IPS DF 4.7 (cell line): Measurements from ENCODE around the gene KLK7.

Experiments used
- DNase-seq: peaks from one replicate; pipeline ENCODE4 v3.0.0-alpha.2; 2013; ENCODE audit warnings: low spot score; ENCODE audit errors: extremely low read depth

KLK7 gene

DNA sequence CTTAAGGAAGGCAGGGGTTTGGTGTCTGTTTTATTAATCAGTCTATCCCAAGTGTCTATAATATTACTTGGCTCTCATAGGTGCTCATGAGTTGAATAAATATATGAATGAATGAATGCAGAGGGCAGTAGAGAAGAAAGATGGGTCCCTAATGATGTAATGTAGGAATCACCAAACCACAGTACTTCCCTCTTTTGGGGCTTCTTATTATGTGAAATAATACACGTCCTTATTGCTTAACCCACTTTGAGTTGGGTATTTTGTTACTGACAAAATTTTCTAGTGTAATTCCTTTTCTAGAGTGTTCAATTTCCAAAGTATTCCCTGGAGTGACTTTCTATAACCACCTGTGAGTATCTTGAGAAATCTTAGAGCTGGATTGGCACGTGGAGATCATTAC lies 44.1 kb downstream of the KLK7 start:
- no peak for DNase-seq

DNA sequence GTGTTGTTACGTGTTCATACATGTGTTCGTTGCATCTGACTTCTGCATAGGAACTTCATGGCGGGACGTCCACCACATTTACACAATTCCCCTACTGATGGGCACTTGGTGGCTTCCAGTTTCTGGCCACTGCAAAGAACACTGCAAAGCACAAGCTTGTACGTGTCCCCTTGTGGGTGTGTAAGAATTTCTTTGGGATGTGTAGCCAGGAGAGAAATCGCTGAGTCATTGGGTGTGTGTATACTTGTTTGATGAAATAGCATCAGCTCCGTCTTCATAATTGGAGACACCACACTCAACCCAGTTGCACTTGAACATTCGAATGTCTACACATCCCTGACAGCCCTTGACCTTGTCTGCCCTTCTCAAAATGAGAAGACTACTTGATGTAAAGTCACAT lies 50.1 kb downstream of the KLK7 start:
- no peak for DNase-seq

DNA sequence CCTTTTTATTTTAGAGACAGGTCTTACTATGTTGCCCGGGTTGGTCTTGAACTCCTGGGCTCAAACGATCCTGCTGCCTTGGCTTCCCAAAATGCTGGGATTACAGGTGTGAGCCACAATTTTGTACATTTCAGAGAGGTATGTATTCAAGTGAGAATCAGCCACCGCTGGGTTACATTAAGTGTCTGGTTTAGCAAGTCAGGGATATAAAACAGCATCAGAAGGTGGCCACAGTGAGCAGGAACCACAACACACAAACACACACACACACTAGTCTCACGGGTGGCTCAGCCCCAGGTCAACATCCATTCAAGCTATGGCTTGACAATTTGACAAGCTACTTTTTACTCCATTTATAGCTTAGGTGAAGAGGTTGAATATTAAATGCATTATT lies 51.0 kb downstream of the KLK7 start:
- no peak for DNase-seq

DNA sequence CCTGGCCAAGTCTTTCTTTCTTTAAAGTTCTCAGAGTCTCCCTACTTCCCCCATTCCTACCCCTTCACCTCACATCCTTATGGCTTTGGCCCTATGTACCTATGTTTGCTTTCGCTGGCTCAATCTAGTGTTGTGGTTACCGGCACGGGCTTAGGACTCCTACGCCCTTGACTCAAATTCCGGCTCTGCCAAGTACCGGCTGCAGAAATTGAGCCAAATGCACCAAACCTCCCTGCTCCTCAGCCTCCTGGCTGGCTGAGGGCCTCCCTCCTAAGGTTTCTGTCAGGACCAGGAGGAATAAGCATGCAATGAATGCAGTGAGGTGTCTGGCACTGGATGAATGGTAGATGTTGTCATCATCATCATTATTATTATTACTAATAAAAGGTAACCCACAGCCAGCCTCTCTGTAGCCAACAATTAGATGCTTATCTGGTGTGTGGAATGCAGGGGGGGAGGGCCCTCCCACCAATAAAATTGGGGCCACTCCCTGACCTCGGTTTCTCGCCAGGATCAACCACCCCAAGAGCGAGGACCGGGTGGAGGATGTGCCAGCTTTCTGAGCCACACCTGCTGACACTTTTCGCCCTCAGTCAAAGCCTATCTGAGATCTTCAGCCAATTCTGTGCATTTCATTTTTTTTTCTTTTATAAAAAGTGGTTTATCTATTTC lies 51.6 kb downstream of the KLK7 start:
- no peak for DNase-seq

DNA sequence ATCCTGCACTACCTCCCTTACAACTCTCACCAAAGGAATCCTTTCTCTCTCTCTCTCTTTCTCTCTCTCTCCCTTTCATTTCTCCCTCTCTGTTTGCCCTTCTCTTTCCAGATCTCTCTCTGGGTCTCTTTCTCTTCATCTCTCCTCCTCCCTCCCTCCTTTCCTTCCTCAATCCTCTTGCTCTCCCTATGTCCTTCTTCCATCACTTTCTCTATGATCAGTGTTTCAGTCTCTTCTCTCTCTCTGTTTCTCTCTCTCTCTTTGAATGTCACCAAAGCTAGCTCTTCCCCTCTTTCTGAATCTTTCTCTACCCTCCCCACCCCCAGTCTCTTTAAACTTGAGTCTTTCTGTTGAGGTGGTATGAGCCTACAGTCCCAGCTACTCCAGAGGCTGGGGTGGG lies 52.7 kb downstream of the KLK7 start:
- no peak for DNase-seq

DNA sequence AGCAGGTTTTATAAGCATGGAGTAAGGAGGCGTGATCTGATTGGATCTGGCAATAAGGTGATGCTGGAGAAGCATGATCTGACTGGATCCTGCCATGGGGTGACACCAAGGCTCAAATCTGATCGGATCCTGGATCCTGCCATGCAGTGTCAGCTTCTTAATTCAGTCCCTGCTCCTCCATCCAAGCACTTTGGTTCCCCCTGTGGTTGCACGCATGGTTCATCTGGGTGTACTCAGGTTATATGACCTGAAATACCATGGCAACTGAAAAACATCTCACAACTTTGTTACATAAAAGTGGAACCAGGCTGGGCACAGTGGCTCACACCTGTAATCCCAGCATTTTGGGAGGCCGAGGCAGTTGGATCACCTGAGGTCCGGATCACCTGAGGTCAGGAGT lies 54.9 kb downstream of the KLK7 start:
- no peak for DNase-seq
